GM23338 (cell line): ENCODE results near the gene ZNF236. TPM values are rescaled to one million over a fixed set of nuclear protein-coding genes. Genes with fewer than 3 reads are reported as not detected.

Experiments
- ATAC-seq: fragments of 200-7000 bp; cut with Tn5 transposase; 3 replicates; pipeline ENCODE4 v1.9.1; 2020
- DNase-seq: peaks from one replicate; pipeline ENCODE4 v3.0.0-alpha.2; 2015; ENCODE audit warnings: low spot score
- H2AFZ ChIP-seq: fragments of 200-600 bp; sonication (generic); 2 replicates; pipeline ENCODE4 v1.8.0; 2016; ENCODE audit warnings: antibody characterized with exemption, mild to moderate bottlenecking, moderate library complexity
- H3F3A ChIP-seq: fragments of 200-600 bp; sonication (generic); replicated peaks from 2 replicates; pipeline ENCODE4 v1.8.0; 2017; ENCODE audit warnings: antibody characterized with exemption, mixed run types, low read depth
- H3K27ac ChIP-seq: fragments of 200-600 bp; sonication (generic); 2 replicates; pipeline ENCODE4 v1.6.1; 2016; ENCODE audit warnings: low read depth
- H3K27me3 ChIP-seq: fragments of 200-600 bp; sonication (generic); 2 replicates; pipeline ENCODE4 v1.8.0; 2016; ENCODE audit warnings: mild to moderate bottlenecking, mixed run types, moderate library complexity; ENCODE audit not compliant: insufficient read depth
- H3K36me3 ChIP-seq: fragments of 200-600 bp; sonication (generic); 2 replicates; pipeline ENCODE4 v1.8.0; 2016; ENCODE audit warnings: mild to moderate bottlenecking; ENCODE audit not compliant: insufficient read depth
- H3K4me1 ChIP-seq: fragments of 200-600 bp; sonication (generic); 2 replicates; pipeline ENCODE4 v1.8.0; 2016; ENCODE audit warnings: mild to moderate bottlenecking, moderate library complexity; ENCODE audit not compliant: insufficient read depth
- H3K4me2 ChIP-seq: fragments of 200-600 bp; sonication (generic); 2 replicates; pipeline ENCODE4 v1.7.1; 2017; ENCODE audit warnings: mixed run types
- H3K4me3 ChIP-seq: fragments of 200-600 bp; sonication (generic); 2 replicates; pipeline ENCODE4 v1.6.1; 2016; ENCODE audit warnings: mixed run types
- H3K79me2 ChIP-seq: fragments of 200-600 bp; sonication (generic); replicated peaks from 2 replicates; pipeline ENCODE4 v1.8.0; 2017; ENCODE audit warnings: mild to moderate bottlenecking; ENCODE audit not compliant: insufficient read depth
- H3K9me2 ChIP-seq: fragments of 200-600 bp; sonication (generic); 2 replicates; pipeline ENCODE4 v1.8.0; 2017; ENCODE audit not compliant: insufficient read depth
- H4K20me1 ChIP-seq: fragments of 200-600 bp; sonication (generic); replicated peaks from 2 replicates; pipeline ENCODE4 v1.8.0; 2017; ENCODE audit warnings: mild to moderate bottlenecking; ENCODE audit not compliant: insufficient read depth
- H3K27ac Mint-ChIP-seq: 2 replicates; pipeline ENCODE4 v1.8.0; 2020; ENCODE audit warnings: inconsistent platforms, mild to moderate bottlenecking, moderate library complexity, mixed read lengths
- H3K27me3 Mint-ChIP-seq: 3 replicates; pipeline ENCODE4 v1.8.0; 2022; ENCODE audit warnings: low read depth, mild to moderate bottlenecking, moderate library complexity, mixed read lengths, inconsistent platforms; ENCODE audit not compliant: insufficient read depth, poor library complexity
- H3K36me3 Mint-ChIP-seq: 3 replicates; pipeline ENCODE4 v1.8.0; 2021; ENCODE audit warnings: low read depth, mild to moderate bottlenecking, inconsistent platforms, moderate library complexity, mixed read lengths
- H3K4me1 Mint-ChIP-seq: 3 replicates; pipeline ENCODE4 v1.8.0; 2020; ENCODE audit warnings: mild to moderate bottlenecking, inconsistent platforms, mixed read lengths
- H3K4me3 Mint-ChIP-seq: 3 replicates; pipeline ENCODE4 v1.8.0; 2021; ENCODE audit warnings: moderate library complexity, mild to moderate bottlenecking, inconsistent platforms, mixed read lengths
- H3K9me3 Mint-ChIP-seq: 3 replicates; pipeline ENCODE4 v1.8.0; 2020; ENCODE audit warnings: moderate library complexity, mild to moderate bottlenecking, inconsistent platforms, mixed read lengths
- CTCF ChIP-seq, 2 experiments: fragments of 200-600 bp in 1 of 2; sonication (generic) in 1 of 2; conservative IDR thresholded peaks; 2 replicates each; pipeline versions ENCODE4 v1.5.1 to v1.6.1; 2016 to 2017; ENCODE audit warnings: antibody characterized with exemption in 2 of 2, low read depth in 2 of 2, mild to moderate bottlenecking in 2 of 2, moderate library complexity in 1 of 2
- ETS1 ChIP-seq: IDR thresholded peaks from 2 replicates; pipeline ENCODE4 v1.6.1; 2016; ENCODE audit warnings: antibody characterized with exemption
- EZH2phosphoT487 ChIP-seq: fragments of 200-600 bp; sonication (generic); IDR thresholded peaks from one replicate; pipeline ENCODE4 v1.8.1; 2018; ENCODE audit warnings: antibody characterized with exemption; ENCODE audit not compliant: unreplicated experiment
- REST ChIP-seq: IDR thresholded peaks from one replicate; pipeline ENCODE4 v1.6.1; 2018; ENCODE audit warnings: antibody characterized with exemption; ENCODE audit not compliant: unreplicated experiment
- STAT1 ChIP-seq: IDR thresholded peaks from one replicate; pipeline ENCODE4 v1.6.1; 2016; ENCODE audit warnings: antibody characterized with exemption; ENCODE audit not compliant: unreplicated experiment
- polyA plus RNA-seq: library from polyadenylated mRNA; unstranded; fragments of >200 nt; fragmentation: Nextera tagmentation; extraction: Ambion mirVana; gene quantifications from 2 replicates; pipeline ENCODE4 v1.2.1, GENCODE V29; 2016
- total RNA-seq: library from RNA; depleted of rRNA; stranded (reverse); fragments of >200 nt; shearing (Covaris generic); gene quantifications from 2 replicates; pipeline ENCODE4 v1.2.3, GENCODE V29; 2014

ZNF236 gene
- total and polyA plus RNA-seq, 2 experiments from 2014 or later: 8.9 to 16.3 TPM

- TF ChIP-seq REST: no peak
Observed at GRCh38 chr18:76932026-76932819, 109.9 kb downstream of the ZNF236 start (continued).

GRCh38 chr18:76935722-76936337 lies 113.5 kb downstream of the ZNF236 start:
- Histone ChIP-seq H3K27ac (no peak overlapping the region), H3K4me3 (no peak overlapping the region), H3K79me2 (no peaks in the 10 kb centered on the region), H2AFZ (no peak overlapping the region), H3K4me1 (no peaks in the 10 kb centered on the region), H3K9me2 (no peaks in the 10 kb centered on the region), H3F3A (no peaks in the 10 kb centered on the region), H3K4me2 (no peak overlapping the region), H3K36me3 (no peaks in the 10 kb centered on the region), H4K20me1 (no peaks in the 10 kb centered on the region), H3K27me3 (no peaks in the 10 kb centered on the region)
- no peak for DNase-seq
- H3K4me1 Mint-ChIP-seq: no peaks in the 10 kb centered on the region
- no peaks in the 10 kb centered on the region for H3K27me3 Mint-ChIP-seq
- peaks cover 23% of the 10 kb centered on the region for H3K36me3 Mint-ChIP-seq
- ATAC-seq: no peak
- no peaks in the 10 kb centered on the region for H3K9me3 Mint-ChIP-seq
- no peak overlapping the region for H3K27ac Mint-ChIP-seq
- H3K4me3 Mint-ChIP-seq: no peak overlapping the region
- no peak for TF ChIP-seq STAT1
- TF ChIP-seq EZH2phosphoT487: no peak
- TF ChIP-seq ETS1: no peak
- no peak for TF ChIP-seq CTCF (conservative IDR thresholded peaks at IDR 0.05; ENCODE audit: low read depth in 2 of 2)
